HG03457 (cell line): Measurements from ENCODE around the gene MPZL1.
"Not testable (repeated sequence)": the region's sequence is repeated elsewhere in the genome, so short reads cannot be mapped to it uniquely, and the experiment has no call there.

Experiments
- ATAC-seq: cut with Tn5 transposase; IDR thresholded peaks from one replicate; pipeline ENCODE4 v1.9.1; 2021; ENCODE audit warnings: moderate number of reproducible peaks; ENCODE audit not compliant: unreplicated experiment

The MPZL1 gene

DNA sequence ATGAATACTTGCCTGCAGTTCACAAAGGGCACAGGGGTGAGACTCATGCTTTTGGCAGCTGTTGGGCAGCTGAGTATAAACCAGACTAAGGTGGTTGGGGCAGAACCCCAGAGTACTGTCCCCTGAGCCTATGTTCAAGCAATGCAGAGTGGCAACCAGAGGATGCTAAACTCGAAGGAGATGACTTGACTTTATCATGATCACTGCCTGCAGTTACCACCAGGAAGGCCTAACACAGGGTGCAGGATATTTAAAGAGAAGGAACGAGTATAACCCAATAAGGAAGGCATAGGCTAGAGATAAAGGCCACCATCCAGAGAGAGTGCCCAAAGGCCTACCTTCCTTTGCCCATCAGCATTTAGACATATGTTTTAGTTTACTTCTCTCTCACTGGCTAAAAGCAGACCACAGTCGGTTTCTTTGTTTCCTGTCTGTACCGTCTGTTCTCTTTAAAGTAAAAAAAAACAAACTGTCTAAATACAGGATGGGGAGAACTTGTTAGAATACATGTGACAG is 83.3 kb downstream of the MPZL1 start:
- no peak for ATAC-seq

DNA sequence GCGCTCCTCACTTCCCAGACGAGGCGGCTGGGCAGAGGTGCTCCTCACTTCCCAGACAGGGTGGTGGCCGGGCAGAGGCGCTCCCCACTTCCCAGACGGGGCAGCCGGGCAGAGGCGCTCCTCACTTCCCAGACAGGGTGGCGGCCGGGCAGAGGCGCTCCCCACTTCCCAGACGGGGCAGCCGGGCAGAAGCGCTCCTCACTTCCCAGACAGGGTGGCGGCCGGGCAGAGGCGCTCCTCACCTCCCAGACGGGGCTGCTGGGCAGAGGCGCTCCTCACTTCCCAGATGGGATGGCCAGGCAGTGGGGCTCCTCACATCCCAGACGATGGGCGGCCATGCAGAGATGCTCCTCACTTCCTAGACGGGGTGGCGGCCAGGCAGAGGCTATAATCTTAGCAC is 84.5 kb downstream of the MPZL1 start:
- not testable (repeated sequence) for ATAC-seq

DNA sequence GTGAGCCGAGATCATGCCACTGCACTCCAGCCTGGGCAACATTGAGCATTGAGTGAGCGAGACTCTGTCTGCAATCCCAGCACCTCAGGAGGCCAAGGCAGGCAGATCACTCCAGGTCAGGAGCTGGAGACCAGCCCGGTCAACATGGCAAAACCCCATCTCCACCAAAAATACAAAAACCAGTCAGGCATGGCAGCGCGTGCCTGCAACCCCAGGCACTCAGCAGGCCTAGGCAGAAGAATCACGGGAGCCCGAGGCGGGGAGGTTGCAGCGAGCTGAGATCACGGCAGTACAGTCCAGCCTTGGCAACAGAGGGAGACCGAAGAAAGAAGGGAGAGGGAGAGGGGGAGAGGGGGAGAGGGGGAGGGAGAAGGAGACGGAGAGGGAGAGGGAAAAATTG is 84.9 kb downstream of the MPZL1 start:
- ATAC-seq, result not testable (repeated sequence)

DNA sequence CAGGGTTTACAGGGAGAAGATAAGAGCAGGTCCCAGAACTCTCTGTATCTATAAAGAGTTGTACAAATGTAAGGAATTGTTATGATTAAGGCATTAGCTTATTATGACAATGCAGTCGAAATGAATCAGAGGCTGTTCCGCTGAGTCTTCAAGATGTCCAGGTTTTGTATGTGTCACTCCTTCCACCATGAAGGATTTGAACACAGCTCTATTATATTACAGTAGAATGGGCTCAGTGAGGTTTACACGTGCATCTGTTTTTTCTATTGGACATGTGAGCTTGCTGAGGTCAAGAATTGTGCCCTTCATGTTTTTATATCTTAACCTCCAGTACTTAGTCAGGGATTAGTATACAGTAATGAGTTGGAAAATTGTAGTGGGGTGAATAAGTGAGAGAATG is 86.3 kb downstream of the MPZL1 start:
- no peak for ATAC-seq

DNA sequence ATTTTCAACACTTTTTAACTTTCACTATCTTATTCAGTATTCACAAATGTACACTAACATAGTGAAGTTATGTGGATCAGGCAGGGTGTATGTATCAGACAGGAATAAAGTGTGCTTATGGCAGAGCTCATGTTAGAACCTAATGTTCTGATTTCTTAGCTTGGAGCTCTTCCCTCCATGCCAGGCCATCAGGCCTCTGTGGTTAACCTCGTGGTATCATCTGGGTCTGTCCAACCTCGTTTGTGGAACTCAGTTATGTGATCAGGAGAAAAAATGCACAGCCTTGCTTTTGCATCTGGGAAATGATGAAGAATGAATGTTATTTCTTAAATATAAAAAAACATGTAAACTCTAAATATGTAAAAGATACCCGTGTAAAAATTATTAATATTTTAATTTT is 86.9 kb downstream of the MPZL1 start:
- ATAC-seq, result no peak

DNA sequence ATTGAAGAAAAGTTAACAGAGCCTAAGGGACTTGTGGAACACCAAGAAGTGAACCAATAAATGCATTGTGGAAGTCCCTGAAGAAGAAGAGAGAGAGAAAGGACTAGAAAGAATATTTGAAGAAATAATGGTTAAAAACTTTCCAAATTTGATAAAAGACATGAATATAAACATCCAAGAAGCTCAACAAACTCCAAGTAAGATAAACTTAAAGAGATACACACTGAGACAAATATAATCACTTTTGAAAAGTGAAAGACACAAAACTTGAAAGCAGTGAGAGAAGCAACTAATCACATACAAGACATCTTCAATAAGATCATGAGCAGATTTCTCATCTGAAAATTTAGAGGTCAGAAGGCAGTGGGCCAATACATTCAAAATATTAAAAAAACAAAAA is 91.2 kb downstream of the MPZL1 start:
- no peak for ATAC-seq

DNA sequence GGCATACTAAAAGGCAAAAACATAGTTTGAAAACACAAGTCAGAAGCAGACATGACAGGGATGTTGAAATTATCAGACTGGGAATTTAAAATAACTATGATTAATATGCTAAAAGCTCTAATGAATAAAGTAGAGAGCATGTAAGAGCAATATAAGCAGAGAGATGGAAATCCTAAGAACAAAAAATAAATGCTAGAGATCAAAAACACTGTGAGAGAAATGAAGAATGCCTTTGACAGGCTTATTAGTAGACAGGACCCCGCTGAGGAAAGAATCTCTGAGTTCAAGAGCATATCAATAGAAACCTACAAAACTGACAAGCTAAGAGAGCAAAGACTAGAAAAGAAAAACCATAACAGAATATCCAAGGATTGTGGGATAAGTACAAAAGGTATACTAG is 93.9 kb downstream of the MPZL1 start:
- no peak for ATAC-seq

DNA sequence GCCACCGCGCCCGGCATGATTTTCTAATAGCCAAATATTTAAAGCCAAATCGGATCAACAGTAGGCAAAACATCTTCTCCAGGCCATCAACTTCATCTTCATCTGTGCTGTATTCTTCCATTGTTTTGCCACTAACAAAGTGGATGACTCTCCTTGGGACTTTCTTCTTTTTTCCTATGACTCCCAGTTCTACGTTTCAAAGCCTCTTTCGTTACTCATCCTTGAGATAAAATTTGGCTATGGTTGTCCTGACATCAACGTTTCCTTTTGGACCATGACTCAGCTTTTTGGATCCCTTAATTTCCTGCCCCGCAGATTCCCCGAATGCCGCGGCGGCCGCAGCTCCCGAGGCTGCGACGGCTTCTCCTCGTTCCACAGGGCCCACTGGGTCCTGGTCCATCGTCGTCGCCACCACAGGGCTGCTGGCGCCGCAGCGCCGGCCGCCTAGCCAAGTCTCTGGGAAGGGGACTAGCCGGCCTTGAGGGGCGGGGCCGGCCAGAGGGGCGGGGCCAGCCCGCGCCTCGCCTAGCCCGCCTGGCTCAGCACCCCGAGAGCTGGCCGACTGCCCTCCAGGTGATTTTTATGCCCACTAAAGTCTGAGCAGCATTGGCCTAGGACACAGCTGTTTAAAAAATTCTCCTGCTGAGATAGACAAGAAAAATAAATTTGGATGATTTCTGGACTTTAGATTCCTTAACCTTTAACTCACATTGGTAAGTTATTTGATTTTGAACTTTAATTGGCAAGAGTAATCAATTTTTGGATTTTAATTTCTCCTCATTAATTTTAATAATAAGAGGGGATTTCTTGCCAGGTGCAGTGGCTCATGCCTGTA is 98.3 kb downstream of the MPZL1 start:
- ATAC-seq, result no peak

DNA sequence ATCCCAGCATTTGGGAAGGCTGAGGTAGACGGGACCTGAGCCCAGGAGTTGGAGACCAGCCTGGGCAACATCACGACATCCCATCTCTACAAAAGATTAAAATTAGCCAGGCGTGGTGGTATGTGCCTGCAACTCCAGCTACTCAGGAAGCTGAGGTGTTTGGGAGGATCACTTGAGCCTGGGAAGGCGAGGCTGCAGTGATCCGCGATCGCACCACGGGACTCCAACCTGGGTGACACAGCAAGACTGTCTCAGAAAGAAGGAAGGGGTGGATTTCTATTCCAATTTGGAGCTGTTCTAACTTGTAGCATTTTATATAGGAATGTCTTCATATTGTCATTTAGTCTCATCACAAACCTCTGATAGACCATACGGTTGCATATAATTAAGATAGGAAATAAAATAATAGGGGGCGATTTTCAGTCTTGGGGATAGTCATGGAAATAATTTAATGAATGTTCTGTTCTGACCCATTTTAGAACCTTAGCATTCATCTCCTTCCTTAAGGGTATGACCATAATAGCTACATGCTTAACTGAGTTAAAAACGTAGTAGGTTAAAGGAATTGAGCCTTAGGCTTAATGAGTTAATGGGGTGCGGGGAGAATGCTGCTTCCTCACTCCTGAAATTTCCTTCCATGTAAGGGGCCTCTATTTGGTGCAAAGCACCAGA is 99.0 kb downstream of the MPZL1 start:
- ATAC-seq, result no peak

DNA sequence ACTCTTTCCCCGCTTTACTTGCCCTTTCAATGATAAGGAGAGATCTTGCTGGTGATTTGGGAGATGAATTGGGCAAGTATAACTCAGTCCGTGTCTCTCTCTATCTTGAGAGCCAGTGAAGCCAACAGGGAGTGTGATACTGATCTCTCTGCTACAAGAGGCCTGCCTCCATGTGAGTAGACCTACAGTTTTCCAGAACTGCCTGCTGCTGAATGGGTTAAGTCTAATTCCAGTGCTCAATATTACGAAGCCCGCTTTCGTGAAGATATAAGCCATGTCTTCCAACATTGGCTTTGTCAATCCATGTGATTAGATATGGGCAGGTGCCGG is 99.5 kb downstream of the MPZL1 start:
- ATAC-seq, result no peak

DNA sequence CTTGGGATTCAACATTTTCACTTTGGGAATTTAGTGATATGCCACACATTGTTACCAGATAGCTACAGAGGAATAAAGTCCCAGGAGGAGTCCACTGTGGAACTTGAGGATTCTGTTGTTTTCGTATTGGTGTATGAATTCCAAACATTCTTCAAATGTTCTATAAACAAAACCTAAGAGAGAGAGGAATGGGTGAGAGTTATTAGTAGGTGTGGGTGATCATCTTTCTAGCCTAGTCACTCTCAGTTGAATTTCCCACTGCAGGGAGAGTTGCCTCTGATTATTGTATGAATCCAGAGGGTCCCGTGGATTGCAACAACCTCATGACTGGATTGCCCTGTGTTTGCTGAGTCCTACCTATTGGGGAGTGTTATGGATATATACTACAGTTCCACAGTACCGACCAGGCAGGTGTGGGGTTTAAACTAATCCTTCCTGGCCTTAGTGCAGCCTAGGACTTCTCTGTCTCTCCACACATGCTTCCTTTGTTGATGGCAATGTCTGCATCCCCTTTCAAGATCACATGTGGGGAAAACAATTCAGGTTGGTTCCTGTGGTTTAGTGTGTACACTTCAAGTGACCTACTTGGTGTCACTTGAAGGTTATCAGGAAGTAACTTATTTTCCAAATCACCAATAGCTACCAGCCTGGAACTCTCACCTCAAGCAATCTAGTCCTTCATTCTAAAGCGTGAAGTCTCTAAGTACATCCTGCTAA is 100.3 kb downstream of the MPZL1 start:
- ATAC-seq, result no peak

DNA sequence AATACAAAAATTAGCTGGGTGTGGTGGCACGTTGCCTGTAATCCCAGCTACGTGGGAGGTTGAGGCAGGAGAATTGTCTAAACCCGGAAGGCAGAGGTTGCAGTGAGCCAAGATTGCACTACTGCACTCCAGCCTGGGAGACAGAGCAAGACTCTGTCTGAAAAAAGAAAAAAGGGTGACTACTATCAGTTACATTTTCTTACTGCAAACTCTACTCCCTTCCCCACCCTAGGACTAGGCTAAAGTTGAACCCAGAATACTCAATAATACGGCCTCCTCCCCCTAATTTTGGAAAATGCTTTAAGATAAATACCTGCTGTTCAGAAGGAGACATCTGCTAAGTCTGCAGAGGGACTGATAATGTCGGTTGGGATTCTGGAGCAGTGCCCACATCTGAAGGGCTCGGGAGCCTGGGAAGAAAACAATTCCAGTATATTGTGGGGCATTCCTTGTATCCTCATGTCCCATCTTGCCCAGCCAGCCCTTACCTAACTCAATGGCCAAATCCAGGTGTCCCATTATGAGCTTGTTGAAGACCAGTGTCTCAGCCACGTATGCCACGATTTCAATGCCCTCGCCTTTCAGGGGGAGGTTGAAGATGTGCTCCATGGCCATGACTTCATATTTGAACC is 102.5 kb downstream of the MPZL1 start:
- no peak for ATAC-seq

DNA sequence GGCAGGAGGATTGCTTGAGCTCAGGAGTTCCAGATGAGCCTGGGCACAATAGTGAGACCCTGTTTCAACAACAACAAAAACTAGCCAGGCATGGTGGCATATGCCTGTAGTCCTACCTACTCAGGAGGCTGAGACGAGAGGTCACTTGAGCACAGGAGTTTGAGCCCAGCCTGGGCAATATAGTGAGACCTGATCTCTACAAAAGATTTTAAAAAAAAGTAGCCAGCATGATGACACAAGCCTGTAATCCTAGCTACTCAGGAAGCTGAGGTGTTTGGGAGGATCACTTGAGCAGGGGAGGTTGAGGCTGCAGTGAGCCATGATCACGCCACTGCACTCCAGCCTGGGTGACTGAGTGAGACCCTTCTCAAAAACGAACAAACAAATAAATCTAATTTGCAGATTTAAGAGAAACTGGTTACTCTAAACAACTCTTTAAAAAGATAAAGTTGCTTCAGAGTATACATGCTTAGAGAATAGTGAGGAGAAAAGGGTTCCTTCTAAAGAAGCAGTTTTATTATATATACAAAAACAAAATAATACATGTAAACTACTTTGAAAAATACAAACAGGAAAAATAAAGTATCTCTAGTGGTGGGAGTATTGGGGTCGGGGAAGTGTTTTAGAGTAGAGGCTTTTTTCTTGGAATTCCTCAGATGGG is 103.8 kb downstream of the MPZL1 start:
- ATAC-seq, result no peak

DNA sequence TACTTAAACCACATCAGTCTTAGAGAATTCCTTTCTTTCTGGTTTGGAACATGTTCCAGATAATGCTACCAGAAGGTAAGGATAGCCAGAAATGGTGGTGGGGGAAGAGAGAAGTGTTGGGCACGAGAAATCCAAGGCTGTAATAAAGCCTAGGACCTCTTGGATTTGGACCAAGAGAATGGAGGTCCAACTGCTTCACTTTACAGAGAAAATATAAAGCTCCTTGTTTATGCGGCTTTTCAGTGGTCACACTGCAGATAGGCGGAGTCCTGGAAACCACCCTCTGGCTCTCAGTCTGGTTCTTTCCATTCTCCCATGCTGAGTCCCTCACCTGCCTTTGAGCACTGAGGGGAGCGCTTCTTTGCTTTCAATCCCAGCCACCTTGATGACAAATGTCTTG is 104.3 kb downstream of the MPZL1 start:
- no peak for ATAC-seq

DNA sequence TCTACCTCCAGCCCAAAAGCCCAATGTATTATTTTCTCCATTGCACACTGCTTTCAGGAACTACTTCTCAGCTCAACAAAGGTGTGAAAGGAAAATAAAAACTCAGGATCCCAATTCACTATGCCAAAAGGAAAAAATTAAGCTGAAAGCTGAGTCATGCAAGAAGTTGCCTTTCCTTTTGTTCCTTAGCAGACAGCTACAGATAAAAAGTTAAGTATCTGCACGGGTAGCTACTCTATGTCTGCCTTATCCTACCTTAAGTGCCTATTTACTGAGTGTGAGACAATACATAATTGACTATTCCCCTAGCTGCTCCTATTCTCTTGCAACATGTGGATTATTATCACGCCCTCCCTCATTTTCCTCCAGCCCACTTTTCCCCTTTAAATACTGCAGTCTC is 108.1 kb downstream of the MPZL1 start:
- ATAC-seq, result no peak

DNA sequence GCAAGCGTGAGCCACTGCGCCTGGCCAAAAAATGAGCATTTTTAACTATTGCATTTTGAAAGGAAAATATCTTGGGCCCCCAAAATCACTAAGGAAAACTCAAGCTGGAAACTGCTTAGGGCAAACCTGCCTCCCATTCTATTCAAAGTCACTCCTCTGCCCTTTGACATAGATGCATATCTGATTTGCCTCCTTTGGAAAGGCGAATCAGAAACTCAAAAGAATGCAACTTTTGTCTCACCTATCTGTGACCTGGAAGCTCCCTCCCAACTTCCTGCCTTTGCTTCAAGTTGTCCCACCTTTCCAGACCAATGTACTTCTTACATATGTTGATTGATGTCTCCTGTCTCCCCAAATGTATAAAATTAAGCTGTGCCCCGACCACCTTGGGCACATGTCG is 108.9 kb downstream of the MPZL1 start:
- ATAC-seq, result not testable (repeated sequence)

DNA sequence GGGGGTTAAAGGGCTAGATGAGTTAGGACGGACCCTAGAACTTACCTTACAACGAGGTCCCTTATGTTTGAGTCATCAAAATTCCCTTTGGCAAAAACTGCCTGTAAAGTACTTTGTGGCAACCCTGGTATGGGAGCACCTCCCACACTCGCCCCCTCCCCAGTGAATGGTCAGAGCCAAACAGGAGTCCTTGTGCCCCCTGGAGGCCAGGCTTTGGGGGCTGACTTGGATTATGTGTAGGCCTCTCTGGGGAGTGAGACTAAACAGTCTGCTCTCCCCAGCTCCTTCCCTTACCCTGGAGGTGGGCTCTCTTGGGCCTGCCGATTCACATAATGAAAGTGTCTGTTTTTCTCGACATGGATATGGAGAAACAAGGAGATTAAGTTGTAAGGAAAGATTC is 110.9 kb downstream of the MPZL1 start:
- ATAC-seq, result no peak

DNA sequence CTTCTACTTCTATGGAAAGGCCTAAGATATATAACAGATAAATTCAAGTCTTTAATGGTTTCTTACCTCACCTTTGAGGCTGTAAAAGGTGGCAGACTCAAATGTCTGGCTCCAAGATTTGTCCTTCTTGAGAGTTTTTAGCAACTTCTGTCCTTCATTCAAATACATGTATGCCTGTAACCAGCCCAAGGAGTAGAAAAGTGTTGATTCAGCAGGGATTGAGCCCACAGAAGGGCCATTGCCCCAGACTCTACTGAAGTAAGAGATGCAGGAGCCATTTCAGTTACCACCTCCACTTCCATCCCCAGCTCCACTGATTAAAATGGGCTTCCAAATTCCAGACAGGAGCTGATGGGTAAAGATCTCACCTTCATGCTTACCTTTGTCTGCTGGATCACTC is 112.1 kb downstream of the MPZL1 start:
- no peak for ATAC-seq

DNA sequence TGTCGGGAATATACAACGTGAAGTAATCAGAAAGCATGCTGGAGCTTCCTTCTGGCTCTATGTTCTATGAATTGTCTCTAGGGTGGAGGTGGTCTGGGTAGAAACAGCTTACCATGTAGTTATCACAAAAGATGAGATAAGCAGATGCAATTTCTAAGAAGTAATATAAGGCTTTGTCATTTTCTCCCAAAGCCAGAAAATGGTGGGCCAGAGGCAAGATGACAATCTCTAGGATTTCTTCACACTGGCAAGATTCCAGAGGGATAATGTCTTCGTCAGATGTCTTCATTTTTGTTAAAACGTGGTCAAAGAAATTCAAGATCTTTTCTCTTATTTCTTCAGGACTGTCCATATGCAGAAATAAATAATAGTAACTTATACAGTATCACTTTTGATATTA is 114.4 kb downstream of the MPZL1 start:
- no peak for ATAC-seq

DNA sequence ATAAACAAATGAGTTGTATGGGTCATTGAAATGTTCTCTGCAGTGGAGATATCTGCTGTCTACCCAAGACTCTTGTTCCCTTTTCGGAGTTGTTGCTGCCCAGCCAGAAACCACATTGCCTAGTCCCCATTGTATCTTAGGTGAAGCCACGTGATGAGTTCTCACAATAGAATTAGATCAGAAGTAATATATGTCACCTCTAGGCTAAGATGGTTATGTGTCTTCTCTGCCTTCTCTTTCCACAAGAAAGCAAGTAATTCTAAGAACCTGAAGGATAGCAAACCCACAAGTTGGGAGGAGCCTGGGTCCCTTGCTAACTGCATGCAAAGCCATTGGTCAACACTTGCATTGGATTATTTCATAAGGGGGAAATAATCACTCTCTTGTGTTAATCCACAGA is 115.5 kb downstream of the MPZL1 start:
- no peak for ATAC-seq

DNA sequence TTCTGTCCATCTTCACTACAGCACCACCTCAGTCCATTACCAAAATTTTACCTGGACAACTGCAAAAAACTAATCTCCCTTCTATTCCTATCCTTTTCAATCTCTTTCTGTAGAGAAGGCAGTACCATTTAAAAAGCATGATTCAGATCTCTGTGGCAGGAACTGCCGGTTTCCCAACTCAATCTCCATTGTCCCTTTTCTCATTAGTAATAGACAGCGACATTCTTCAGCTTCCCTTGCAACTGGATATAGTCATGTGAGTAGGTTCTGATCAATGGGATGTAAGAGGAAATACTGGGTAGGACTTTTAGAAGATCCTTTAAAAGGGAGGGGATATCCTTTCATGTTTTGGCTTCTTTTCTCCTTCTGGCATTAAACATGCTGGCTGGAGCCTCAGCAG is 117.2 kb downstream of the MPZL1 start:
- ATAC-seq, result no peak
